Gastrocnemius medialis (tissue), 4 donors: ENCODE results near the gene DDX23. TPM values are rescaled to one million over a fixed set of nuclear protein-coding genes. Genes with fewer than 3 reads are reported as not detected.
"Not testable (repeated sequence)": the region's sequence is repeated elsewhere in the genome, so short reads cannot be mapped to it uniquely, and the experiment has no call there.

Experiments used
- ATAC-seq, 2 donors: fragments of 150-250 bp; one replicate each; pipeline ENCODE4 v1.9.1; 2016
- DNase-seq, 2 donors: peaks; one replicate each; pipeline ENCODE4 v3.0.0-alpha.2; 2019
- H3K27ac ChIP-seq, 4 donors: fragments of 200-600 bp; sonication (generic); 1 replicate in 1 of 4; 2 replicates in 3 of 4; pipeline ENCODE4 v1.5.1; 2016 to 2018; ENCODE audit warnings: mild to moderate bottlenecking in 2 of 4, moderate library complexity in 1 of 4
- H3K27me3 ChIP-seq, 3 donors: fragments of 200-600 bp; sonication (generic) in 2 of 3; 1 replicate in 1 of 3; 2 replicates in 2 of 3; pipeline versions ENCODE4 v1.5.1 to v1.6.0; 2016 to 2019; ENCODE audit warnings: mild to moderate bottlenecking in 1 of 3, moderate library complexity in 1 of 3
- H3K36me3 ChIP-seq, 2 donors: fragments of 200-600 bp; sonication (generic) in 1 of 2; one replicate each; pipeline ENCODE4 v1.5.1; 2017 to 2018
- H3K4me1 ChIP-seq, 2 donors: fragments of 200-600 bp; sonication (generic) in 1 of 2; one replicate each; pipeline ENCODE4 v1.5.1; 2016 to 2017; ENCODE audit warnings: mild to moderate bottlenecking in 2 of 2
- H3K4me3 ChIP-seq, 4 donors: fragments of 200-600 bp; sonication (generic) in 3 of 4; 1 replicate in 1 of 4; 2 replicates in 3 of 4; pipeline ENCODE4 v1.5.1; 2016 to 2019; ENCODE audit warnings: mild to moderate bottlenecking in 2 of 4
- H3K9me3 ChIP-seq, 3 donors: fragments of 200-600 bp; sonication (generic) in 2 of 3; 1 replicate in 1 of 3; 2 replicates in 2 of 3; pipeline ENCODE4 v1.5.1; 2016 to 2019
- POLR2A ChIP-seq, 2 donors: fragments of 450-650 bp; IDR thresholded peaks; one replicate each; pipeline ENCODE4 v1.6.1; 2017; ENCODE audit warnings: antibody characterized with exemption in 2 of 2, mild to moderate bottlenecking in 2 of 2, moderate library complexity in 2 of 2
- in situ Hi-C, 4 donors: fragments of 200-750 bp; cut with MboI; loops; one replicate each; pipeline versions ENCODE4 v1.15.0 to v1.8.0; 2017; ENCODE audit warnings: low sequenced_read_pairs in 4 of 4
- intact Hi-C: fragments of 100-400 bp; cut with DNase I; formaldehyde crosslinking; loops from one replicate; pipeline ENCODE4 v1.15.1; 2023; ENCODE audit warnings: low total_unique reads
- total RNA-seq, 4 donors: library from RNA; depleted of rRNA; stranded (reverse); fragments of >200 nt; gene quantifications; one replicate each; pipeline versions ENCODE4 v1.1.0 to v1.2.3, GENCODE V29; 2016
- TF ChIP-seq, protein P1 (sequence below), 5 experiments: fragments of 450-650 bp in 3 of 5; fragments of 200-600 bp in 2 of 5; sonication (generic) in 2 of 5; IDR thresholded peaks in 4 of 5; conservative IDR thresholded peaks in 1 of 5; 1 replicate in 4 of 5; 2 replicates in 1 of 5; pipeline ENCODE4 v1.5.1; 2016 to 2019; ENCODE audit warnings: antibody characterized with exemption in 5 of 5, mild to moderate bottlenecking in 3 of 5, moderate library complexity in 3 of 5

The DDX23 gene
- total RNA-seq, 4 donors from 2014 or later, result 55.8 to 80.6 (median 75.7) TPM

DNA sequence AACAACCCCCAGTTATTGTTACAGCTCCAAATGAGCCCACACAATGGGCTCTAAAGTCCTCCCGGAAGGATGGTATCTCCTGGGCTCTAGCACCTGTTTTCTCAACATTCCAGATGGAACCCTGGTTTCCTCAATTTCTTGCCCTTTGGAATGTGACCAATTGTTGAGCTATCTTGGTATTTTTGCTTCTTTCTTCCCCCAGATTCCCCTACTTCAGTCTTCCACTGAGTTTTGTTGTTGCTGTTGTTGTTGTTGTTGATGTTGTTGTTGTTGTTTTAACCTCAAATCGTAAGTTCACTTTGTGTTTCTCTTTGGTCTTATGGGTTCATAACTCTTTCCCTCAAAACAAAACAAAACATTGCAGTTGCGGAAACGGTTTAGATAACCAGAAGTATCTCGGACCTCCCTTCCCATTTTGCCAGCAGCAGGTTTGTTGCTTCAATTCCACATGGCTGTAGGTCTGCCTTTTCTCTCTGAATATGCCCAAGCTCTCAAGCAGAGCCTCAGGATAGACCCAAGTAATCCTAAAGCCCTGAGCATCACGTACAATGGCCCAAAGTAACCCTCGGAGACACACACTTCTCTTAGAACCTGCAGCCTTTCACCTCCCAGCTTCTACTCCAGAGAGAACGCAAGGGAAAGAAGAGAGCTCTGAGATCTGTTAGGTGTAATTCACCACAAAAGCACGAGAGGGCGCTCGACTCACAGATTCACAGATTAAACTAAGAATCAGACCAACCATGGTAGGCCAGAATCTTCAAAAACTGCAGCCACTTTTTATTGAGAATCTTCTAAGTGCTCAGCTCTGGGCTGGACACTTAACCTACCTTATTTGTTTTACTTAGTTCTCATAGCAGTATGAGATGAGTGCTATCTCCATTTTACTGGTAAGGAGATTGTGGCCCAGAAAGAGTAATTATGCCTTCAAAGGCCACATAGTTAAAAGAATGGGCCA lies 1.0 kb upstream of the DDX23 start:
- Histone ChIP-seq H3K27me3 (no peaks in the 10 kb centered on the region), H3K36me3 (no peaks in the 10 kb centered on the region), H3K9me3 (no peaks in the 10 kb centered on the region), H3K4me1 (peaks cover 17 to 22% of the 10 kb centered on the region in 2 donors), H3K4me3 (peak overlapping the region; percentile 77 to 100 (median 86)), H3K27ac (peak overlapping the region; percentile 72 to 89 (median 87))
- ATAC-seq, result peak; percentile 75 to 76
- intact Hi-C loops, result loop anchor here (1.0 to 5.0 kb wide), 4 partner anchors 37 to 501 kb away; partner anchors contain the start of gene ZNF641
- TF ChIP-seq, protein P1, sequence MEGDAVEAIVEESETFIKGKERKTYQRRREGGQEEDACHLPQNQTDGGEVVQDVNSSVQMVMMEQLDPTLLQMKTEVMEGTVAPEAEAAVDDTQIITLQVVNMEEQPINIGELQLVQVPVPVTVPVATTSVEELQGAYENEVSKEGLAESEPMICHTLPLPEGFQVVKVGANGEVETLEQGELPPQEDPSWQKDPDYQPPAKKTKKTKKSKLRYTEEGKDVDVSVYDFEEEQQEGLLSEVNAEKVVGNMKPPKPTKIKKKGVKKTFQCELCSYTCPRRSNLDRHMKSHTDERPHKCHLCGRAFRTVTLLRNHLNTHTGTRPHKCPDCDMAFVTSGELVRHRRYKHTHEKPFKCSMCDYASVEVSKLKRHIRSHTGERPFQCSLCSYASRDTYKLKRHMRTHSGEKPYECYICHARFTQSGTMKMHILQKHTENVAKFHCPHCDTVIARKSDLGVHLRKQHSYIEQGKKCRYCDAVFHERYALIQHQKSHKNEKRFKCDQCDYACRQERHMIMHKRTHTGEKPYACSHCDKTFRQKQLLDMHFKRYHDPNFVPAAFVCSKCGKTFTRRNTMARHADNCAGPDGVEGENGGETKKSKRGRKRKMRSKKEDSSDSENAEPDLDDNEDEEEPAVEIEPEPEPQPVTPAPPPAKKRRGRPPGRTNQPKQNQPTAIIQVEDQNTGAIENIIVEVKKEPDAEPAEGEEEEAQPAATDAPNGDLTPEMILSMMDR (IDR thresholded peaks at IDR 0.05 in 4 of 5, conservative IDR thresholded peaks at IDR 0.05 in 1 of 5), result peak; percentile 86 to 92 (median 87)
- TF ChIP-seq POLR2A (IDR thresholded peaks at IDR 0.05), result no peak
- DNase-seq, result peak; percentile 67 to 83
- in situ Hi-C loops, result loop anchor here in 3 of 4 donors (5.0 to 25.0 kb wide), 4 partner anchors 34 to 134 kb away; partner anchors contain the start of genes DDN (in 1 of the 3) and WNT1 (in 1 of the 3)

DNA sequence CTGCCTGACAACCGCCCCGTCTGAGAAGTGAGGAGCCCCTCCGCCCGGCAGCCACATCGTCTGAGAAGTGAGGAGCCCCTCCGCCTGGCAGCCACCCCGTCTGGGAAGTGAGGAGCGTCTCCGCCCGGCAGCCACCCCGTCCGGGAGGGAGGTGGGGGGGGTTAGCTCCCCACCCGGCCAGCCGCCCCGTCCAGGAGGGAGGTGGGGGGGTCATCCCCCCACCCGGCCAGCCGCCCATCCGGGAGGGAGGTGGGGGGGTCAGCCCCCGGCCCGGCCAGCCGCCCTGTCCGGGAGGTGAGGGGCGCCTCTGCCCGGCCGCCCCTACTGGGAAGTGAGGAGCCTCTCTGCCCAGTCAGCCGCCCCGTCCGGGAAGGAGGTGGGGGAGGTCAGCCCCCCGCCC lies 9.9 kb downstream of the DDX23 start:
- H3K27ac ChIP-seq, H3K4me1 ChIP-seq, H3K4me3 ChIP-seq, H3K27me3 ChIP-seq, intact Hi-C loops, in situ Hi-C loops, DNase-seq, H3K9me3 ChIP-seq, ATAC-seq: not testable (repeated sequence)
- peaks cover 0 to 64% of the 10 kb centered on the region in 2 donors for H3K36me3 ChIP-seq

DNA sequence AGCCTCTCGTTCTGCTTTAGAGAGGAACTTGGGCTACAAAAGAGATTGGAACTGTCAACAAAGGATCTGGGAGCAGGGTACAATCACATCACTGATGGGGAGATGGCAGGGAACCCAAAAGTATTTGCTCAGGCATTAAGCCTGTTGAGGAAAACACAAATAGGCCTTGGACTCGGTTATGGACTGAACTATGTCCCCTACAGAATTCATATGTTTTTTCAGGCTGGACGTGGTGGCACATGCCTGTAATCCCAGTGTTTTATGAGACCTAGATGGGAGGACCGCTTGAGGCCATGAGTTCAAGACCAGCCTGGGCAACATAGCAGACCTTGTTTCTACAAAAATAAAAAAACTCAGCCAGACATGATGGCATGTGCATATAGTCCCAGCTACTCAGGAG lies 13.9 kb downstream of the DDX23 start:
- H3K27ac ChIP-seq, result no peak overlapping the region
- H3K27me3 ChIP-seq, result no peaks in the 10 kb centered on the region
- TF ChIP-seq POLR2A (IDR thresholded peaks at IDR 0.05), result no peak
- TF ChIP-seq, protein P1 (IDR thresholded peaks at IDR 0.05 in 4 of 5, conservative IDR thresholded peaks at IDR 0.05 in 1 of 5), result no peak
- DNase-seq (no peak), ATAC-seq (no peak)
- H3K36me3 ChIP-seq, result peaks cover 3 to 72% of the 10 kb centered on the region in 2 donors
- no peaks in the 10 kb centered on the region for H3K4me1 ChIP-seq
- intact Hi-C loops (no loop called here), in situ Hi-C loops (no loop called here)
- H3K9me3 ChIP-seq, result no peaks in the 10 kb centered on the region
- H3K4me3 ChIP-seq, result no peak overlapping the region

DNA sequence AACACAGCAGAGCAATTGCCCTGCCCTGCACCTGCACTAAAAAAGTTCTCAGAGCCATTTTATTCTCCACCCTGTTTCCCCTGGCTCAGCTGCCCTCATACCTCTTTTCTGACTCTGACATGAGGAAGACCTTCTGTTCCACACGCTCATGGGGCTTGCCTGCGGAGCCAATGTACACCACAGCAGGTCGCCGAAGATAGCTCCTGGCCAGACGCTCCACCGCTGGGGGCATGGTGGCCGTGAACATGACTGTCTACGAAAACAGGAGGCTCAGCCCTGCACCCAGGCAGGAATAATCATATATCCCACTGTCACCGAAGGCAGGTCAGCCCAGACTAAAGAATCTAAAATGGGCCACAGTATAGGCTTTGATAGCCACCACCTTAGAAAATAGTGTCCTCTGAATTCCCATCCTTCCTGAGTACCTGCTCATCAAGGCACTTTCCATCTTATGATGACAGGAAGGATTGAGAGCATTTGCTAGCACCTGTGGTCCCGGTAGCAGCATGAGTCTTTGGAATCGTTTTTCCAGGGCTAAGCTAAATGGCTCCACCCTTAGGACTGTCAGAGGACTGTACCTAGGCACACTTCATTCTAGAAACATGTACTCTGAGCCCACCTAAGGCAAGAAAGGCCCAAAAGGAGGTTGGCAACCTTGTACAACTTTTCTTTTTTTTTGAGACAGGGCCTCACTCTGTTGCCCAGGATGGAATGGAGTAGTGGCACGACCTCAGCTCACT lies 19.5 kb downstream of the DDX23 start:
- no peaks in the 10 kb centered on the region for H3K27me3 ChIP-seq
- TF ChIP-seq POLR2A (IDR thresholded peaks at IDR 0.05), result no peak
- in situ Hi-C loops (no loop called here), intact Hi-C loops (no loop called here)
- no peaks in the 10 kb centered on the region for H3K9me3 ChIP-seq
- H3K27ac ChIP-seq, result no peak overlapping the region
- ATAC-seq, result no peak
- H3K4me3 ChIP-seq, result no peak overlapping the region
- peaks cover 3 to 94% of the 10 kb centered on the region in 2 donors for H3K36me3 ChIP-seq
- no peak for DNase-seq
- H3K4me1 ChIP-seq, result no peaks in the 10 kb centered on the region

DNA sequence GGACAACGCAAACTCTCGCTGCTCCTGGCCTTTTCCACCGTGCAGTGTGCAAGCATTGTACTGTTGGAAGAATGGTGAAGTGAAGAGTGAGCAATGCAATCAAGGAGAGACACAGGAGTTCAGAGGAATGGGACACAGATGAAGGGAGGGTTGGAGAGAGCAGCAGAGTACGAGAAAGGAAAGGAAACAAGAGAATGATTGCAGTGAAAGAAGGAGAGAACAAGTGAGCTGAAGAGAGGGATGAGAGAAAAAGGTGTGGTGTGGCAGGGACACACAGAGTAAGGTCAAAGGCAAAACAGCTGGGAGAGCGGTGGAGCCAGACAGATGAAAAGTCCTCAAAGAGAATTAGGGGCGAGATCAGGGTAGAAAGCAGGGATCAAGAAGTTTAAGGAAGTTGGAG lies 20.7 kb downstream of the DDX23 start:
- no peak overlapping the region for H3K27ac ChIP-seq
- ATAC-seq (no peak), DNase-seq (no peak)
- TF ChIP-seq, protein P1 (IDR thresholded peaks at IDR 0.05 in 4 of 5, conservative IDR thresholded peaks at IDR 0.05 in 1 of 5), result no peak
- TF ChIP-seq POLR2A (IDR thresholded peaks at IDR 0.05), result no peak
- no peaks in the 10 kb centered on the region for H3K27me3 ChIP-seq
- no peaks in the 10 kb centered on the region for H3K4me1 ChIP-seq
- peaks cover 3 to 82% of the 10 kb centered on the region in 2 donors for H3K36me3 ChIP-seq
- no peak overlapping the region for H3K4me3 ChIP-seq
- intact Hi-C loops, result no loop called here
- H3K9me3 ChIP-seq, result no peaks in the 10 kb centered on the region
- in situ Hi-C loops, result no loop called here
